ENCODE measurements around the gene HMG20A. TPM values are rescaled to one million over a fixed set of nuclear protein-coding genes. Genes with fewer than 3 reads are reported as not detected.

Gene HMG20A
- total RNA-seq, 6 experiments from 2014 or later = 14.6 to 21.1 (median 19.5) TPM

DNA sequence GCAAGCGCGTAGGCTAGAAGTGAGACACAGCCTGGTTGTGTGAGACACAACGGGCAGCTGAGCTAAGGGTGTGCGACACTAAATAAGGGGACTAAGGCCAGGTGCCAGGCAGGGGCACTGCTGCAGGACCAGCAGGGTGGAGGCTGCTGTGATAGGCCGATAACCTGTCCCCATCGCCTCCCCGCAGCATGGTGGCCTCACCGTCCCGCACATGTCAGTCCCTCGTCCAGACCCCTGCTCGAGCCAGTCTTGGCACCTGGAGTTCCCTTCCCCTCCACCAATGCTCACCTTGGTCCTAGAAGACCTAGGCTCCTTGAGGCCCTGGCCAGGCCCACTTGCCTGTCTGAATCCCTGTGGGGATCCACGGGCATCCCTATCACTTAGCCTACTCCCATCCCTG is 96.1 kb downstream of the HMG20A start:
- Histone ChIP-seq H3K36me3 (no peaks in the 10 kb centered on the region), H3K27ac (no peak overlapping the region), H3K27me3 (no peaks in the 10 kb centered on the region), H3K4me1 (no peaks in the 10 kb centered on the region), H3K9me3 (no peaks in the 10 kb centered on the region), H3K4me3 (no peak overlapping the region)
- no peak for DNase-seq
- TF ChIP-seq, protein P1, sequence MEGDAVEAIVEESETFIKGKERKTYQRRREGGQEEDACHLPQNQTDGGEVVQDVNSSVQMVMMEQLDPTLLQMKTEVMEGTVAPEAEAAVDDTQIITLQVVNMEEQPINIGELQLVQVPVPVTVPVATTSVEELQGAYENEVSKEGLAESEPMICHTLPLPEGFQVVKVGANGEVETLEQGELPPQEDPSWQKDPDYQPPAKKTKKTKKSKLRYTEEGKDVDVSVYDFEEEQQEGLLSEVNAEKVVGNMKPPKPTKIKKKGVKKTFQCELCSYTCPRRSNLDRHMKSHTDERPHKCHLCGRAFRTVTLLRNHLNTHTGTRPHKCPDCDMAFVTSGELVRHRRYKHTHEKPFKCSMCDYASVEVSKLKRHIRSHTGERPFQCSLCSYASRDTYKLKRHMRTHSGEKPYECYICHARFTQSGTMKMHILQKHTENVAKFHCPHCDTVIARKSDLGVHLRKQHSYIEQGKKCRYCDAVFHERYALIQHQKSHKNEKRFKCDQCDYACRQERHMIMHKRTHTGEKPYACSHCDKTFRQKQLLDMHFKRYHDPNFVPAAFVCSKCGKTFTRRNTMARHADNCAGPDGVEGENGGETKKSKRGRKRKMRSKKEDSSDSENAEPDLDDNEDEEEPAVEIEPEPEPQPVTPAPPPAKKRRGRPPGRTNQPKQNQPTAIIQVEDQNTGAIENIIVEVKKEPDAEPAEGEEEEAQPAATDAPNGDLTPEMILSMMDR (IDR thresholded peaks at IDR 0.05) = no peak
- no peak for TF ChIP-seq POLR2A (IDR thresholded peaks at IDR 0.05)
- 97% methylated on average over 5 of the region's 12 CpGs for WGBS (ENCODE audit: insufficient coverage, low coverage, low lambda C conversion rate, missing lambda C conversion rate)
- no peak for ATAC-seq
- intact Hi-C loops (cut with DNase I) = no loop called here

- 88% methylated on average over 2 of the region's 7 CpGs for WGBS (ENCODE audit: insufficient coverage, low coverage, low lambda C conversion rate, missing lambda C conversion rate)
- no peaks in the 10 kb centered on the region for H3K4me1 ChIP-seq
- no peaks in the 10 kb centered on the region for H3K36me3 ChIP-seq
- H3K27ac ChIP-seq = no peak overlapping the region
- H3K27me3 ChIP-seq = no peaks in the 10 kb centered on the region
- no peak overlapping the region for H3K4me3 ChIP-seq
- no peak for TF ChIP-seq POLR2A (IDR thresholded peaks at IDR 0.05)
- TF ChIP-seq, protein P1 (IDR thresholded peaks at IDR 0.05) = no peak
- DNase-seq (no peak), ATAC-seq (no peak)
- intact Hi-C loops (cut with DNase I) = no loop called here
- no peaks in the 10 kb centered on the region for H3K9me3 ChIP-seq
Observed at GRCh38 chr15:77517579-77517978, 96.9 kb downstream of the HMG20A start.

DNA sequence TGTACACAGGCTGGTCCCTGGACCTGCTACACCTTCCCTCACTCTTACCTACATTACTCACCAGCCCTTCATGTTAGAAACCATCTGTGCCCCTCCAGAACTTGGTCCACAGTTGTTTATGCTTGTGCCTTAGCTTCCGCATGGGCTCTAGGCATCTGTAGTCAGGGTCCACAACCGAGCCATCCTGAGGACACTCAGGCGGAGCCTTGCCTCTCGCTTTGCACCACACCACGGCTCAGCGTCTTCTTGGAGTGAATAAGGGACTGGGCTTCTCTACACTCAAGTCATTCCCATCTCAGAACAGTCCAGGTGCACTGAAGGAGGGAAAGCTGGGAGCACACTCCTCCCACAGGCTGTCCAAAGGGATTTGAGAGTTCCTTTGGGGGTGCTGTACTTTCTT is 97.8 kb downstream of the HMG20A start:
- H3K4me1 ChIP-seq = no peaks in the 10 kb centered on the region

GRCh38 chr15:77519540-77519939 is 98.9 kb downstream of the HMG20A start:
- no peak overlapping the region for H3K27ac ChIP-seq
- H3K36me3 ChIP-seq = no peaks in the 10 kb centered on the region
- H3K27me3 ChIP-seq = no peaks in the 10 kb centered on the region
- ATAC-seq = no peak
- no peaks in the 10 kb centered on the region for H3K4me1 ChIP-seq
- H3K9me3 ChIP-seq = no peaks in the 10 kb centered on the region
- intact Hi-C loops (cut with DNase I) = no loop called here
- no peak for DNase-seq
- WGBS (ENCODE audit: insufficient coverage, low coverage, low lambda C conversion rate, missing lambda C conversion rate) = 80% methylated on average over 2 of the region's 3 CpGs
- no peak overlapping the region for H3K4me3 ChIP-seq
- TF ChIP-seq POLR2A (IDR thresholded peaks at IDR 0.05) = no peak
- TF ChIP-seq, protein P1 (IDR thresholded peaks at IDR 0.05) = no peak

More for the DNA sequence above, 97.8 kb downstream of the HMG20A start:
- WGBS (ENCODE audit: insufficient coverage, low coverage, low lambda C conversion rate, missing lambda C conversion rate) = 100% methylated on average over 3 of the region's 6 CpGs
- no peak for ATAC-seq
- intact Hi-C loops (cut with DNase I) = no loop called here
- H3K27ac ChIP-seq = no peak overlapping the region
- no peak for DNase-seq
- no peaks in the 10 kb centered on the region for H3K27me3 ChIP-seq
- TF ChIP-seq, protein P1 (IDR thresholded peaks at IDR 0.05) = no peak
- TF ChIP-seq POLR2A (IDR thresholded peaks at IDR 0.05) = no peak
- H3K36me3 ChIP-seq = no peaks in the 10 kb centered on the region
- H3K9me3 ChIP-seq = no peaks in the 10 kb centered on the region
- no peak overlapping the region for H3K4me3 ChIP-seq

GRCh38 chr15:77521206-77521605 is 100.5 kb downstream of the HMG20A start:
- Histone ChIP-seq H3K36me3 (no peaks in the 10 kb centered on the region), H3K27ac (no peak overlapping the region), H3K4me1 (no peaks in the 10 kb centered on the region), H3K4me3 (no peak overlapping the region), H3K27me3 (no peaks in the 10 kb centered on the region), H3K9me3 (no peaks in the 10 kb centered on the region)
- no peak for ATAC-seq
- no peak for DNase-seq
- intact Hi-C loops (cut with DNase I) = no loop called here
- 91% methylated on average over 6 of the region's 6 CpGs for WGBS (ENCODE audit: insufficient coverage, low coverage, low lambda C conversion rate, missing lambda C conversion rate)
- TF ChIP-seq POLR2A (IDR thresholded peaks at IDR 0.05) = no peak
- TF ChIP-seq, protein P1 (IDR thresholded peaks at IDR 0.05) = no peak
